Spleen (tissue), 11 donors: ENCODE measurements around the gene TNFRSF12A. TPM values are rescaled to one million over a fixed set of nuclear protein-coding genes. Genes with fewer than 3 reads are reported as not detected.

Source experiments
- DNase-seq: peaks from one replicate; pipeline ENCODE4 v3.0.0-alpha.2; 2020
- H3K27ac ChIP-seq, 8 donors: fragments of 200-600 bp; sonication (generic) in 7 of 8; 1 replicate in 4 of 8; 2 replicates in 4 of 8; pipeline versions ENCODE4 v1.5.0 to v1.8.0; 2016 to 2021; ENCODE audit warnings: inconsistent platforms in 4 of 8, mild to moderate bottlenecking in 4 of 8, moderate library complexity in 1 of 8
- H3K27me3 ChIP-seq, 7 donors: fragments of 200-600 bp; sonication (generic) in 6 of 7; replicated peaks in 1 of 7; 1 replicate in 4 of 7; 2 replicates in 3 of 7; pipeline versions ENCODE4 v1.5.0 to v1.8.0; 2016 to 2021; ENCODE audit warnings: inconsistent platforms in 3 of 7, mild to moderate bottlenecking in 1 of 7
- H3K36me3 ChIP-seq, 6 donors: fragments of 200-600 bp; sonication (generic) in 5 of 6; 1 replicate in 4 of 6; 2 replicates in 2 of 6; pipeline versions ENCODE4 v1.5.0 to v1.8.0; 2016 to 2021; ENCODE audit warnings: inconsistent platforms in 2 of 6
- H3K4me1 ChIP-seq, 6 donors: fragments of 200-600 bp; sonication (generic) in 5 of 6; 1 replicate in 3 of 6; 2 replicates in 3 of 6; pipeline versions ENCODE4 v1.5.0 to v1.8.0; 2016 to 2021; ENCODE audit warnings: inconsistent platforms in 3 of 6
- H3K4me3 ChIP-seq, 8 donors: fragments of 200-600 bp; sonication (generic) in 7 of 8; 1 replicate in 4 of 8; 2 replicates in 4 of 8; pipeline versions ENCODE4 v1.5.0 to v1.8.0; 2016 to 2021; ENCODE audit warnings: inconsistent platforms in 4 of 8, mild to moderate bottlenecking in 4 of 8, moderate library complexity in 2 of 8
- H3K9me3 ChIP-seq, 8 donors: fragments of 200-600 bp; sonication (generic) in 7 of 8; 1 replicate in 4 of 8; 2 replicates in 4 of 8; pipeline versions ENCODE4 v1.5.0 to v1.8.0; 2016 to 2021; ENCODE audit warnings: inconsistent platforms in 4 of 8
- POLR2A ChIP-seq, 3 donors: fragments of 450-650 bp; IDR thresholded peaks; one replicate each; pipeline ENCODE4 v1.5.1; 2017; ENCODE audit warnings: antibody characterized with exemption in 3 of 3, mild to moderate bottlenecking in 1 of 3
- POLR2AphosphoS5 ChIP-seq, 3 donors: sonication (generic); formaldehyde crosslinking; IDR thresholded peaks; one replicate each; pipeline ENCODE4 v1.5.1; 2017; ENCODE audit warnings: antibody characterized with exemption in 3 of 3
- WGBS, 5 donors: extraction: QIAGEN DNeasy Blood & Tissue Kit in 3 of 5; methylation state at CpG; one replicate each; pipeline versions ENCODE4 v1.1.5 to v1.1.7; 2013 to 2018; 5-methylcytosine and 5-hydroxymethylcytosine counted together
- intact Hi-C: fragments of 100-400 bp; cut with DNase I; formaldehyde crosslinking; loops from one replicate; pipeline ENCODE4 v1.15.0; 2023; ENCODE audit warnings: low total_unique reads
- polyA plus RNA-seq, 3 donors: library from polyadenylated mRNA; stranded (reverse); fragments of 200-250 nt; gene quantifications; one replicate each; pipeline ENCODE4 v1.2.1, GENCODE V29; 2013
- total RNA-seq, 7 donors: library from RNA; depleted of rRNA in 3 of 7; stranded (reverse); fragments of >200 nt in 3 of 7; fragmentation: NEBNext Ultra II Directional in 4 of 7; extraction: Animal tissue kit (Norgen Biotek cat#: 25700) in 4 of 7; gene quantifications; one replicate each; pipeline versions ENCODE4 v1.1.0 to v1.2.1, GENCODE V29; 2016 to 2021
- TF ChIP-seq, protein P1 (sequence below), 11 experiments: fragments of 200-600 bp in 7 of 11; fragments of 450-650 bp in 4 of 11; sonication (generic) in 4 of 11; IDR thresholded peaks in 8 of 11; conservative IDR thresholded peaks in 3 of 11; 1 replicate in 7 of 11; 2 replicates in 4 of 11; pipeline versions ENCODE4 v1.4.0 to v1.8.0; 2016 to 2021; ENCODE audit warnings: antibody characterized with exemption in 11 of 11, inconsistent platforms in 4 of 11, mild to moderate bottlenecking in 1 of 11
- donor health status: healthy with polysubstance abuse.
- donor health status: DM: no; HTN: no; CAD: no; lungs with moderate emphysema.
- donor health status: DM: no; HTN: no; CAD: no.
- donor health status: Bipolar disorder and iron deficiency.
- donor health status: healthy.
- donor health status: DM: no; HTN: no; CAD: no.
- donor health status: DM: yes; HTN: yes; CAD: no.

The TNFRSF12A gene
- total and polyA plus RNA-seq, 10 donors, result 2.0 to 26.1 (median 8.0) TPM

DNA sequence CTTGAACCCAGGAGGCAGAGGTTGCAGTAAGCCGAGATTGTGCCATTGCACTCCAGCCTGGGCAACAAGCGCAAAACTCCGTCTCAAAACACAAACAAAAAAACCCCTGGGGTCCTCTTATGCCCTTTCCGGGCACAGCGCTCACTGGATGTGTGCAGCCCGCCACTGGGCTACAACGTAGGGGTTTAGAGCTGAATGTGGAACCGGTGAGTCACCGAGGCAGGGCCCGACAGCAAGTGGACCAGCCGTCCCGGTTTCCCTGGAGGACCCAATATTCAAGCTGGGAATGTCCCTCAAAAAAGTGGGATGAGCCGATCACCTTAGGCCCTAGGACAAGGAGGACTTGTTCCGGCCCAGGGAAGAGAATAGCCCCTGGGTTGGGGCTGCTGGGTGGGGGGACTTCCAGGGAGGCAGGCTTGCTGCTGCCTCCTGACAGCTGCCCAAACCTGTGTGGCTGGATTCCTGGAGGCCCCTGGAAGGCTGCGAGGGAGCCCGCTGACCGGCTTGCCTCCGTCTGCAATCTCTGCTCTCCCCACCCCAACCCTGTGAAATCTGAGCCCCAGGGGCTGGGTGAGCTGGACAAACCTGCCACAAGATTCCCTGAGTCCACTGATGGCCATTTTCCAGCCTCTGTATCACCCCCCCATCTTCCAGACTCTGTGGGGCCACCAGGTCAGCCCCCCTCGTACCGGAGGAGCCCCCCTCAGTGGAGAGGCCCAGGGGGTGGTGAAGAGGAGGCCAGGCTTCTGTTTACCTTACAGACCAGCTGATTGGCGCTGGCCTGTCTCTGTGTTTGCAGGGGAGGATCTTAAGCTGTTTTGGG is 10.4 kb upstream of the TNFRSF12A start:
- H3K9me3 ChIP-seq, result no peaks in the 10 kb centered on the region
- H3K4me1 ChIP-seq, result peaks cover 15 to 66% (median 36%) of the 10 kb centered on the region in 6 donors
- H3K27me3 ChIP-seq, result peaks cover 0 to 92% (median 28%) of the 10 kb centered on the region in 7 donors
- TF ChIP-seq POLR2AphosphoS5 (IDR thresholded peaks at IDR 0.05), result no peak
- TF ChIP-seq POLR2A (IDR thresholded peaks at IDR 0.05), result no peak
- no peak for DNase-seq
- 74 to 83% (median 79%) methylated on average over 11 to 21 of the region's 21 CpGs for WGBS, 5 donors
- no peak overlapping the region for H3K4me3 ChIP-seq
- peak overlapping the region in 1 of 8 donors; percentile 92 for H3K27ac ChIP-seq
- intact Hi-C loops, result no loop called here
- H3K36me3 ChIP-seq, result no peaks in the 10 kb centered on the region

DNA sequence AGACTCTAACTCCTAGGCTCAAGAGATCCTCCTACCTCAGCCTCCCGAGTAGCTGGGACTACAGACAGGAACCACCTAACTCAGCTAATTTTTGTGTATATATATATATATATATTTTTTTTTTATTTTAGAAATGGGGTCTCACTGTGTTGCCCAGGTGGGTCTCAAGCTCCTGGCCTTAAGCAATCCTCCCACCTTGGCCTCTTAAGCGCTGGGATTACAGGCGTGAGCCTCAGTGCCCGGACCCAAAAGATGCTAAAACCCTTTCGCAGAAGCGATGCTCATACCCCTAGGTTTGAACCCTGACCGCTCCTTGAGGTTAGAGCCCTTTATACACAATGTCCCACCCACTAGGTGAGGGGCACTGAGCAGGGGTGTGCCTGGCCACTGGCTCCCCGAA is 9.7 kb upstream of the TNFRSF12A start:
- peaks cover 0 to 90% (median 28%) of the 10 kb centered on the region in 7 donors for H3K27me3 ChIP-seq
- WGBS, 5 donors, result 89 to 96% (median 93%) methylated on average over 8 of the region's 8 CpGs

DNA sequence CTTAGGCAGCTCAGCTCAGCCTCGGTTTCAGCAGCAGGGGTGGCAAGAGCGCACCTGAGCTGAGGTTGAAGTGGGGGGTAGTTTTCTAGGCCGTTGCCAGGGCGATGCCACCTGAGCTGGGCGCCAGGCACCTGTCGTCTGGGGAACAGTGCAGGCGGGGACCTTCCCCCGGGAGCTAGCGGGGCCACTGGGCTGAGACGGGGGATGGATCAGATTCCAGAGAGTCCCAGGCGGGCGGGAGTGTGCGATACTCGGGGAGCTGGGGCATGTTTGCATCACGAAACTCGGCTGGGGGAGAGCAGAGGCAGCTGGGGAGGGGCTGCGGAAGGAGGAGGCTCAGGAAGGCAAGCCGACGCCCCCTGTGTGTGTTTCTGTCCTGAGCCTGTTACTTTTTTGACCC is 7.9 kb upstream of the TNFRSF12A start:
- H3K36me3 ChIP-seq, result no peaks in the 10 kb centered on the region
- DNase-seq, result no peak
- TF ChIP-seq POLR2AphosphoS5 (IDR thresholded peaks at IDR 0.05), result no peak
- TF ChIP-seq POLR2A (IDR thresholded peaks at IDR 0.05), result no peak
- TF ChIP-seq, protein P1, sequence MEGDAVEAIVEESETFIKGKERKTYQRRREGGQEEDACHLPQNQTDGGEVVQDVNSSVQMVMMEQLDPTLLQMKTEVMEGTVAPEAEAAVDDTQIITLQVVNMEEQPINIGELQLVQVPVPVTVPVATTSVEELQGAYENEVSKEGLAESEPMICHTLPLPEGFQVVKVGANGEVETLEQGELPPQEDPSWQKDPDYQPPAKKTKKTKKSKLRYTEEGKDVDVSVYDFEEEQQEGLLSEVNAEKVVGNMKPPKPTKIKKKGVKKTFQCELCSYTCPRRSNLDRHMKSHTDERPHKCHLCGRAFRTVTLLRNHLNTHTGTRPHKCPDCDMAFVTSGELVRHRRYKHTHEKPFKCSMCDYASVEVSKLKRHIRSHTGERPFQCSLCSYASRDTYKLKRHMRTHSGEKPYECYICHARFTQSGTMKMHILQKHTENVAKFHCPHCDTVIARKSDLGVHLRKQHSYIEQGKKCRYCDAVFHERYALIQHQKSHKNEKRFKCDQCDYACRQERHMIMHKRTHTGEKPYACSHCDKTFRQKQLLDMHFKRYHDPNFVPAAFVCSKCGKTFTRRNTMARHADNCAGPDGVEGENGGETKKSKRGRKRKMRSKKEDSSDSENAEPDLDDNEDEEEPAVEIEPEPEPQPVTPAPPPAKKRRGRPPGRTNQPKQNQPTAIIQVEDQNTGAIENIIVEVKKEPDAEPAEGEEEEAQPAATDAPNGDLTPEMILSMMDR (IDR thresholded peaks at IDR 0.05 in 8 of 11, conservative IDR thresholded peaks at IDR 0.05 in 3 of 11), result no peak
- H3K4me3 ChIP-seq, result no peak overlapping the region
- 36 to 56% (median 42%) methylated on average over 13 to 19 of the region's 19 CpGs for whole genome bisulfite sequencing, 5 donors
- peaks cover 11 to 41% (median 20%) of the 10 kb centered on the region in 6 donors for H3K4me1 ChIP-seq
- no peak overlapping the region for H3K27ac ChIP-seq
- intact Hi-C loops, result no loop called here
- H3K27me3 ChIP-seq, result peaks cover 0 to 91% (median 29%) of the 10 kb centered on the region in 7 donors
- no peaks in the 10 kb centered on the region for H3K9me3 ChIP-seq

More for the DNA sequence above, 9.7 kb upstream of the TNFRSF12A start:
- no peak for DNase-seq
- no peak overlapping the region for H3K27ac ChIP-seq
- intact Hi-C loops, result no loop called here
- no peaks in the 10 kb centered on the region for H3K36me3 ChIP-seq
- H3K9me3 ChIP-seq, result no peaks in the 10 kb centered on the region
- no peak overlapping the region for H3K4me3 ChIP-seq
- TF ChIP-seq POLR2AphosphoS5 (IDR thresholded peaks at IDR 0.05), result no peak
- TF ChIP-seq, protein P1 (IDR thresholded peaks at IDR 0.05 in 8 of 11, conservative IDR thresholded peaks at IDR 0.05 in 3 of 11), result no peak
- TF ChIP-seq POLR2A (IDR thresholded peaks at IDR 0.05), result no peak
- peaks cover 11 to 58% (median 32%) of the 10 kb centered on the region in 6 donors for H3K4me1 ChIP-seq

DNA sequence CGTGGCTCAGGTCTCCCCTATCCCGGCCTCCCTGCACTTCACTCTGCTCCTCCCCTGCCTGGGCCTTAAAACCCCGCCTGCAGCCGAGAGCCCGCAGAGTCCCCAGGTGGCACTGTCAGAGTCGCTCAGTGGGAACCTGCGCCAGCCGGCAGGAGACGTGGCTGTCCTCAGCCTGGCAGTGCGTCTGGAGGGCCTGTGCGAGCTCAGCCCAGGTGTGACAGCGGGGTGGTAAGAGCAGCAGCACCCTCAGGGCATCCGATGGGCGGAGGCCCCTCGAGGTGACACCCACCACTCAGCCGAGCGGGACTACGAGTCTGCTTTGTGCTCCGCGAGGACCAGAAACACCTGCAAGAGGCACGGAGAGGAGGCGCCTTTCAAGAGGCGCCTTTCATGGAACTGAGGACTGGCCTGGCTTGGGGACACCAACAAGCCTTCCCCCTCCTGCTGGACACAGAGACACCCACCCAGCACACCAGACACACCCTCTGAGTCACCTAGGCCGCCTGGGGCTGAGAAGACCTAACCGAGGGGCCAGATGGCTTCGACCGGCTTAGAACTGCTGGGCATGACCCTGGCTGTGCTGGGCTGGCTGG is 7.2 kb upstream of the TNFRSF12A start, which contains the start of gene CLDN9:
CLDN9 (plus strand) TSS at position 96 of the 593 bp plus-strand sequence; CDS start at position 536, 440 bp downstream.
- peaks cover 0 to 92% (median 36%) of the 10 kb centered on the region in 7 donors for H3K27me3 ChIP-seq

More for the DNA sequence above, 7.2 kb upstream of the TNFRSF12A start, which contains the start of gene CLDN9:
- WGBS, 5 donors, result 51 to 67% (median 56%) methylated on average over 21 to 27 of the region's 27 CpGs
- intact Hi-C loops, result no loop called here
- Histone ChIP-seq H3K36me3 (no peaks in the 10 kb centered on the region), H3K4me1 (peaks cover 8 to 41% (median 17%) of the 10 kb centered on the region in 6 donors), H3K9me3 (no peaks in the 10 kb centered on the region), H3K4me3 (no peak within 1 kb of the TSS), H3K27ac (no peak within 1 kb of the TSS)
- DNase-seq, result no peak
- TF ChIP-seq, protein P1 (IDR thresholded peaks at IDR 0.05 in 8 of 11, conservative IDR thresholded peaks at IDR 0.05 in 3 of 11), result no peak
- TF ChIP-seq POLR2AphosphoS5 (IDR thresholded peaks at IDR 0.05) (no peak), POLR2A (IDR thresholded peaks at IDR 0.05) (no peak)
